Hepatocyte (in vitro differentiated cells): ENCODE results near the gene RBM4. TPM values are rescaled to one million over a fixed set of nuclear protein-coding genes. Genes with fewer than 3 reads are reported as not detected.

Experiments used
- DNase-seq: peaks from one replicate; pipeline ENCODE4 v3.0.0-alpha.2; 2016; ENCODE audit warnings: low spot score
- H2AFZ ChIP-seq: fragments of 200-600 bp; sonication (generic); 2 replicates; pipeline ENCODE4 v1.6.0; 2016; ENCODE audit warnings: antibody characterized with exemption, mild to moderate bottlenecking
- H3K27ac ChIP-seq: fragments of 200-600 bp; sonication (generic); 2 replicates; pipeline ENCODE4 v1.5.1; 2016; ENCODE audit warnings: mild to moderate bottlenecking
- H3K27me3 ChIP-seq: fragments of 200-600 bp; sonication (generic); 2 replicates; pipeline ENCODE4 v1.6.1; 2016
- H3K36me3 ChIP-seq: fragments of 200-600 bp; sonication (generic); replicated peaks from 2 replicates; pipeline ENCODE4 v1.5.1; 2016; ENCODE audit warnings: low read depth; ENCODE audit not compliant: insufficient read depth
- H3K4me1 ChIP-seq: fragments of 200-600 bp; sonication (generic); 2 replicates; pipeline ENCODE4 v1.5.1; 2016; ENCODE audit warnings: mild to moderate bottlenecking, moderate library complexity; ENCODE audit not compliant: insufficient read depth
- H3K4me2 ChIP-seq: fragments of 200-600 bp; sonication (generic); 2 replicates; pipeline ENCODE4 v1.6.0; 2016
- H3K4me3 ChIP-seq: fragments of 200-600 bp; sonication (generic); 2 replicates; pipeline ENCODE4 v1.5.1; 2016; ENCODE audit warnings: mild to moderate bottlenecking
- H3K79me2 ChIP-seq: fragments of 200-600 bp; sonication (generic); 2 replicates; pipeline ENCODE4 v1.6.0; 2017; ENCODE audit warnings: mild to moderate bottlenecking
- H3K9me2 ChIP-seq: fragments of 200-600 bp; sonication (generic); replicated peaks from 2 replicates; pipeline ENCODE4 v1.6.0; 2017; ENCODE audit warnings: mild to moderate bottlenecking; ENCODE audit not compliant: insufficient read depth
- H3K9me3 ChIP-seq: fragments of 200-600 bp; sonication (generic); 2 replicates; pipeline ENCODE4 v1.5.1; 2016; ENCODE audit warnings: low read depth, mild to moderate bottlenecking
- H4K20me1 ChIP-seq: fragments of 200-600 bp; sonication (generic); 2 replicates; pipeline ENCODE4 v1.6.0; 2016; ENCODE audit warnings: mild to moderate bottlenecking; ENCODE audit not compliant: insufficient read depth, poor library complexity, severe bottlenecking
- EZH2 ChIP-seq: fragments of 200-600 bp; sonication (generic); IDR thresholded peaks from 2 replicates; pipeline ENCODE4 v1.6.1; 2016; ENCODE audit warnings: antibody characterized with exemption, mild to moderate bottlenecking, borderline replicate concordance
- EZH2phosphoT487 ChIP-seq: fragments of 200-600 bp; sonication (generic); IDR thresholded peaks from one replicate; pipeline ENCODE4 v1.6.1; 2018; ENCODE audit warnings: antibody characterized with exemption, mild to moderate bottlenecking, low read depth, moderate library complexity; ENCODE audit not compliant: unreplicated experiment, severe bottlenecking
- WGBS: methylation state at CpG from one replicate; pipeline ENCODE4 v1.1.6; 2016; ENCODE audit warnings: low lambda C conversion rate; ENCODE audit errors: missing lambda C conversion rate; 5-methylcytosine and 5-hydroxymethylcytosine counted together
- polyA plus RNA-seq: library from polyadenylated mRNA; unstranded; fragments of >200 nt; fragmentation: Nextera tagmentation; extraction: Ambion mirVana; gene quantifications from 2 replicates; pipeline ENCODE4 v1.2.1, GENCODE V29; 2016
- total RNA-seq: library from RNA; depleted of rRNA; stranded (reverse); fragments of >200 nt; gene quantifications from 2 replicates; pipeline ENCODE4 v1.2.3, GENCODE V29; 2014
- TF ChIP-seq, protein P1 (sequence below): fragments of 200-600 bp; sonication (generic); IDR thresholded peaks from 2 replicates; pipeline ENCODE4 v1.5.1; 2016; ENCODE audit warnings: antibody characterized with exemption, mild to moderate bottlenecking; ENCODE audit not compliant: poor library complexity

RBM4 gene
- total and polyA plus RNA-seq, 2 experiments from 2014 or later = 139 to 150 TPM

DNA sequence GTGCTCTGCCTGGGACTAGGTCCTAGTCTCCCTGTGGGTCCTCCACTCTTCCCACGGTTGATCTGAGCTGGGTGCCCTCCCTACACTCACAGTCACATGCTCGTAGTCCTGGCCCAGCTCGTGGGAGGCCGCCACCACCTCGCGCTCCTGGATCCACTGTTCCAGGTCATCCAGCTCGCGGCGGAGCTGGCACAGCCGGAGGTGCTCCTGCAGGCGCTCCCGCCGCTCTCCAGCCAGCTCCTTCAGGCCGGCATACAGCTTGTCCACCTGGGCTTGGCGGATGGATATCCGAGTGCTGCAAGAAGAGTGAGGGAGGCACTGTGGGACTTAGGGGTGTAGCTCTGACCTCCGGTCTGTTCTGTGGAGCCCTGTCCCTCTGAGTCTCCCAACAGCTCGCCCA is 53.9 kb downstream of the RBM4 start:
- H2AFZ ChIP-seq = no peak overlapping the region
- no peaks in the 10 kb centered on the region for H3K79me2 ChIP-seq
- no peak overlapping the region for H3K27ac ChIP-seq
- H3K4me3 ChIP-seq = no peak overlapping the region
- no peak for TF ChIP-seq EZH2phosphoT487
- no peak for TF ChIP-seq EZH2
- TF ChIP-seq, protein P1, sequence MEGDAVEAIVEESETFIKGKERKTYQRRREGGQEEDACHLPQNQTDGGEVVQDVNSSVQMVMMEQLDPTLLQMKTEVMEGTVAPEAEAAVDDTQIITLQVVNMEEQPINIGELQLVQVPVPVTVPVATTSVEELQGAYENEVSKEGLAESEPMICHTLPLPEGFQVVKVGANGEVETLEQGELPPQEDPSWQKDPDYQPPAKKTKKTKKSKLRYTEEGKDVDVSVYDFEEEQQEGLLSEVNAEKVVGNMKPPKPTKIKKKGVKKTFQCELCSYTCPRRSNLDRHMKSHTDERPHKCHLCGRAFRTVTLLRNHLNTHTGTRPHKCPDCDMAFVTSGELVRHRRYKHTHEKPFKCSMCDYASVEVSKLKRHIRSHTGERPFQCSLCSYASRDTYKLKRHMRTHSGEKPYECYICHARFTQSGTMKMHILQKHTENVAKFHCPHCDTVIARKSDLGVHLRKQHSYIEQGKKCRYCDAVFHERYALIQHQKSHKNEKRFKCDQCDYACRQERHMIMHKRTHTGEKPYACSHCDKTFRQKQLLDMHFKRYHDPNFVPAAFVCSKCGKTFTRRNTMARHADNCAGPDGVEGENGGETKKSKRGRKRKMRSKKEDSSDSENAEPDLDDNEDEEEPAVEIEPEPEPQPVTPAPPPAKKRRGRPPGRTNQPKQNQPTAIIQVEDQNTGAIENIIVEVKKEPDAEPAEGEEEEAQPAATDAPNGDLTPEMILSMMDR = no peak
- no peaks in the 10 kb centered on the region for H3K36me3 ChIP-seq
- H4K20me1 ChIP-seq = no peaks in the 10 kb centered on the region
- no peaks in the 10 kb centered on the region for H3K9me2 ChIP-seq
- no peaks in the 10 kb centered on the region for H3K9me3 ChIP-seq
- H3K27me3 ChIP-seq = no peaks in the 10 kb centered on the region
- no peak for DNase-seq
- WGBS = 96% methylated on average over 18 of the region's 18 CpGs
- no peaks in the 10 kb centered on the region for H3K4me1 ChIP-seq
- no peak overlapping the region for H3K4me2 ChIP-seq

DNA sequence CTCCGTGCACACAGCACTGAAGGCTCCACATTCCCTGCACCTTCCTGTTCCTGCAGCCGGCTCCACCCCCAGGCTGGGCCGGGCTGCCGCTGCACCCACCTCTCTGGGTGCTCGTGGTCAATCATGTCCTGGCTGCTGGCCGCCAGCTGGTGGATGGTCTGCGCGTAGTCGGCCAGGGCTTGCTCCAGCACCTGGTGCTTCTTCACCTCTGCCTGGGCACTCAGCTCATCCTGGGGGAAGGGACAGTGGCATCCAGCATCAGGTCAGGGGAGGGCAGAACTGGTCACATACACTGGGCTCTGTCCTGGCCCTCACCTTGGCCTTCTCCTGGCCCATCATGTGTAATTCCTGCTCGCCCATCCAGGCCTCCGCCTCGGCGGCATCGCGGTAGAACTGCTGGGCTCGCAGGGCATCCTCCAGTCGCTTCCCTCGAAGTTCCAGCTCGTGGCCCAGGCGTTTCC is 54.4 kb downstream of the RBM4 start:
- no peak overlapping the region for H2AFZ ChIP-seq

DNA sequence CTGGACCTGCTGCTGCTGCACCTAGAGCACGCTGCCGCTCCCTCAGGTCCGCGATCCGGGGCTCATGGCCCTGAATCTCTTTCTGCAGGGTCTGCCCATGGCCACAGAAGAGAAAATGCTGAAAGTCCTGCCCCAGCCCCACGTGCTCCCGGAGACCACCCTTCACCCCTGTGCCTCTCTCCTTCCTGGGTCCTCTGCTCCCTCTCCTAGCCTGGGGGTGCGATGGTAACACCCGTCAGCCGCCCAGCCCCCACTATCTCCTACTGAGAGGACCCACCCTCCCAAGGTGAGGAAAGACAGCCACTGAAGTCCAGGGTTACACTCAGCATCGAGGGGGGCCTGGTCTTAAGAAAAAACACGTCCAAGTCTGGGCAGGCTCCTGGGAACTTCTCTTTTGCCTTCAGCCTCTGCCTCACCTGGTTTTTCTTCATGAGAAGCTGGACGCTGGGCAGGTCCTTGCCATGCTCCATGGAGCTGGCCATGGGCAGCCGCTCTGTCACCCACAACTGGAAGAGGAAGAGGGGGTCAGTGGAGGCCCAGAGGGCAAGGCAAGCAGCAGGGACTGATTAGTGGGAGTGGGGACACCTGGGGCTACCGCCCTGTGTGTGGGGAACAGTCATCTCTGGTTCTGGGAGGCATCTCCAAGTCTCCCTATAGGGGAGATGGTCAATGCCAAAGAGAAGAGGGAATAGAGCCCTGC is 55.0 kb downstream of the RBM4 start:
- no peaks in the 10 kb centered on the region for H4K20me1 ChIP-seq
- H3K9me3 ChIP-seq = no peaks in the 10 kb centered on the region
- no peak overlapping the region for H3K4me3 ChIP-seq
- 97% methylated on average over 15 of the region's 15 CpGs for WGBS
- no peak overlapping the region for H3K4me2 ChIP-seq
- DNase-seq = no peak
- no peaks in the 10 kb centered on the region for H3K9me2 ChIP-seq
- H3K4me1 ChIP-seq = no peaks in the 10 kb centered on the region
- no peak overlapping the region for H3K27ac ChIP-seq
- no peaks in the 10 kb centered on the region for H3K27me3 ChIP-seq
- no peaks in the 10 kb centered on the region for H3K36me3 ChIP-seq
- H2AFZ ChIP-seq = no peak overlapping the region
- no peaks in the 10 kb centered on the region for H3K79me2 ChIP-seq
- TF ChIP-seq, protein P1 = no peak
- TF ChIP-seq EZH2phosphoT487 = no peak
- TF ChIP-seq EZH2 = no peak

More for the DNA sequence above, 54.4 kb downstream of the RBM4 start:
- Histone ChIP-seq H3K79me2 (no peaks in the 10 kb centered on the region), H3K4me1 (no peaks in the 10 kb centered on the region), H3K4me3 (no peak overlapping the region), H3K9me2 (no peaks in the 10 kb centered on the region), H3K27ac (no peak overlapping the region), H3K9me3 (no peaks in the 10 kb centered on the region), H3K4me2 (no peak overlapping the region), H4K20me1 (no peaks in the 10 kb centered on the region), H3K36me3 (no peaks in the 10 kb centered on the region), H3K27me3 (no peaks in the 10 kb centered on the region)
- TF ChIP-seq EZH2 (no peak), EZH2phosphoT487 (no peak)
- TF ChIP-seq, protein P1 = no peak
- no peak for DNase-seq
- 96% methylated on average over 20 of the region's 20 CpGs for WGBS
